22Rv1 (cell line): ENCODE data around the gene SNX8.

Source experiments
- ZFX ChIP-seq: fragments of 450-650 bp; IDR thresholded peaks from 2 replicates; pipeline ENCODE4 v1.6.1; 2017; ENCODE audit warnings: antibody characterized with exemption, borderline replicate concordance
- TF ChIP-seq, protein P1 (sequence below): fragments of 450-650 bp; IDR thresholded peaks from 2 replicates; pipeline ENCODE4 v1.5.1; 2017; ENCODE audit warnings: mild to moderate bottlenecking

DNA sequence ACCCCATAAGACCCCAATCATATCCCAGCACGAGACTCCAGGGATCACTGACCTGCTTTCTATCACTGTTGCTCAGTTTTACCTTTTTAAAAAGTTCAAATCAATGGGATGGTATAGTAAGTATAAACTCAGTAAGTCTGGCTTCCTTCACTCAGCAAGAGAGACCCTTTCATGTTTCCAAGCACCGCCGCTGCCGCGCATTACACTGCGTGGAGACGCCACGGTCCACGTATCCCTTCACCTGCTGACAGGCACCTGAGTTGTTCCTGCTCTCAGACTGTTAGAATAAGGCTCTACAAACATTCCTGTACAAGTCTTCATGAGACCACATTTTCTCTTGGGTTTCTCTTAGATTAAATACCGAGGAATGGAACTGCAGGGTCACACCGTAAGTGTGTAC is 109.8 kb downstream of the SNX8 start:
- no peak for TF ChIP-seq ZFX
- TF ChIP-seq, protein P1, sequence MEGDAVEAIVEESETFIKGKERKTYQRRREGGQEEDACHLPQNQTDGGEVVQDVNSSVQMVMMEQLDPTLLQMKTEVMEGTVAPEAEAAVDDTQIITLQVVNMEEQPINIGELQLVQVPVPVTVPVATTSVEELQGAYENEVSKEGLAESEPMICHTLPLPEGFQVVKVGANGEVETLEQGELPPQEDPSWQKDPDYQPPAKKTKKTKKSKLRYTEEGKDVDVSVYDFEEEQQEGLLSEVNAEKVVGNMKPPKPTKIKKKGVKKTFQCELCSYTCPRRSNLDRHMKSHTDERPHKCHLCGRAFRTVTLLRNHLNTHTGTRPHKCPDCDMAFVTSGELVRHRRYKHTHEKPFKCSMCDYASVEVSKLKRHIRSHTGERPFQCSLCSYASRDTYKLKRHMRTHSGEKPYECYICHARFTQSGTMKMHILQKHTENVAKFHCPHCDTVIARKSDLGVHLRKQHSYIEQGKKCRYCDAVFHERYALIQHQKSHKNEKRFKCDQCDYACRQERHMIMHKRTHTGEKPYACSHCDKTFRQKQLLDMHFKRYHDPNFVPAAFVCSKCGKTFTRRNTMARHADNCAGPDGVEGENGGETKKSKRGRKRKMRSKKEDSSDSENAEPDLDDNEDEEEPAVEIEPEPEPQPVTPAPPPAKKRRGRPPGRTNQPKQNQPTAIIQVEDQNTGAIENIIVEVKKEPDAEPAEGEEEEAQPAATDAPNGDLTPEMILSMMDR = no peak
